ENCODE measurements around the gene KCNN1.
A peak's percentile ranks its signal among the peaks of the same experiment; 100 is the strongest.

KCNN1 gene

GRCh38 chr19:17931532-17932191, 35.2 kb upstream of the KCNN1 start:
- no peak for DNase-seq (ENCODE audit: low read depth)
- H3K4me3 ChIP-seq (ENCODE audit: low read depth, low read length), result peak overlapping the region; percentile 59
- no peak for TF ChIP-seq MAX (IDR thresholded peaks at IDR 0.05; ENCODE audit: low read depth, low read length)
- no peak for TF ChIP-seq POLR2A (IDR thresholded peaks at IDR 0.05; ENCODE audit: extremely low read depth, insufficient read length)
- TF ChIP-seq, protein P1, sequence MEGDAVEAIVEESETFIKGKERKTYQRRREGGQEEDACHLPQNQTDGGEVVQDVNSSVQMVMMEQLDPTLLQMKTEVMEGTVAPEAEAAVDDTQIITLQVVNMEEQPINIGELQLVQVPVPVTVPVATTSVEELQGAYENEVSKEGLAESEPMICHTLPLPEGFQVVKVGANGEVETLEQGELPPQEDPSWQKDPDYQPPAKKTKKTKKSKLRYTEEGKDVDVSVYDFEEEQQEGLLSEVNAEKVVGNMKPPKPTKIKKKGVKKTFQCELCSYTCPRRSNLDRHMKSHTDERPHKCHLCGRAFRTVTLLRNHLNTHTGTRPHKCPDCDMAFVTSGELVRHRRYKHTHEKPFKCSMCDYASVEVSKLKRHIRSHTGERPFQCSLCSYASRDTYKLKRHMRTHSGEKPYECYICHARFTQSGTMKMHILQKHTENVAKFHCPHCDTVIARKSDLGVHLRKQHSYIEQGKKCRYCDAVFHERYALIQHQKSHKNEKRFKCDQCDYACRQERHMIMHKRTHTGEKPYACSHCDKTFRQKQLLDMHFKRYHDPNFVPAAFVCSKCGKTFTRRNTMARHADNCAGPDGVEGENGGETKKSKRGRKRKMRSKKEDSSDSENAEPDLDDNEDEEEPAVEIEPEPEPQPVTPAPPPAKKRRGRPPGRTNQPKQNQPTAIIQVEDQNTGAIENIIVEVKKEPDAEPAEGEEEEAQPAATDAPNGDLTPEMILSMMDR (IDR thresholded peaks at IDR 0.05; ENCODE audit: low read depth, low read length), result no peak
- TF ChIP-seq MYC (IDR thresholded peaks at IDR 0.05; ENCODE audit: low read depth, low read length), result no peak

DNA sequence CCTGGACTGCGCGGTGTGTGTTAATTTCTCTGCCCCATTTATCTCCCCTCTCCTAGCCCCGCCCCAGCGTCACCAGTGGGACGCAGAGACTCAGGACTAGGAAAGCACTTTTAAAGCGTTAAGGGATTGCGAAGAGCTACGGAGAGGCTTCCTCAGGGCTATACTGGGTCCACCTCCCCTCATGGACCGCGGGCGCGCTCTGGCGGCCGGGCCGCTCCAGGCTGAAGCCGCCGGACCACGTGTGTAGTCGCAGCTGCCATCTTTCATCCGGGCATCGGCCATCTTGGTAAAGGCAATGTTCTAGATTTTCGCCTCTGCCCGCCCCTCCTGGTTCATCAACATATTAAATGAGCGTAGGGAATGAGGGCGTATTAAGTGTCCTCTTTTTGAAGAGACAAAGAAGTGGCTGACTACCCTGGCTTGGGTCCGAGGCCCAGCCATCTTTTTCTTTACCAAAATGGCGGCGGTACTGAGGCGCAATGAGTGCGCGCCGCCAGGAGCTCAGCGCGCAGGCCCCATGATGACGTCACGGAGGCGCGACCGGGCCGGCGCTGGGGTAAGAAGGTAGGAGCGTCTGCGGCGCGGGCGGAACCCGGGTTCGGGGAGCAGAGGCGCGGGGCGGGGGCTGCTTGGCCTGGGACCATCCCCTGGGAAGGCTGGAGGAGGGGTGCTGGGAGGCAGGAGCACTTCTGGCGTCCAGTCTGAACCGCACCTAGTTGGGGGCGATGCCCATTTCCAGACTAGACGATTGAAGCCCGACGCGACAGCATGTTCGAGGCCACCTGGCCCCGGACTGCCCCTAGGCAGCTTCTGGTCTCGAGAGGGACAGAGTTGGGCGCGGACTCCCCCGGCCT, 34.2 kb upstream of the KCNN1 start, which contains the start of gene CCDC124:
Gene CCDC124 (plus strand): TSS at position 531 of the 854 bp plus-strand sequence. CDS start 3,406 bp downstream, outside the sequence.
- H3K4me3 ChIP-seq (ENCODE audit: low read depth, low read length), result peak within 1 kb of the TSS; percentile 93
- TF ChIP-seq MYC (IDR thresholded peaks at IDR 0.05; ENCODE audit: low read depth, low read length) (peak; percentile 99), MAX (IDR thresholded peaks at IDR 0.05; ENCODE audit: low read depth, low read length) (peak; percentile 99), POLR2A (IDR thresholded peaks at IDR 0.05; ENCODE audit: extremely low read depth, insufficient read length) (peak; percentile 80)
- TF ChIP-seq, protein P1 (IDR thresholded peaks at IDR 0.05; ENCODE audit: low read depth, low read length), result peak; percentile 87
- DNase-seq (ENCODE audit: low read depth), result peak; percentile 95

GRCh38 chr19:17933414-17934129, 33.3 kb upstream of the KCNN1 start:
- no peak for DNase-seq (ENCODE audit: low read depth)
- peak overlapping the region; percentile 93 for H3K4me3 ChIP-seq (ENCODE audit: low read depth, low read length)
- TF ChIP-seq MYC (IDR thresholded peaks at IDR 0.05; ENCODE audit: low read depth, low read length) (no peak), POLR2A (IDR thresholded peaks at IDR 0.05; ENCODE audit: extremely low read depth, insufficient read length) (no peak), MAX (IDR thresholded peaks at IDR 0.05; ENCODE audit: low read depth, low read length) (no peak)
- TF ChIP-seq, protein P1 (IDR thresholded peaks at IDR 0.05; ENCODE audit: low read depth, low read length), result no peak

DNA sequence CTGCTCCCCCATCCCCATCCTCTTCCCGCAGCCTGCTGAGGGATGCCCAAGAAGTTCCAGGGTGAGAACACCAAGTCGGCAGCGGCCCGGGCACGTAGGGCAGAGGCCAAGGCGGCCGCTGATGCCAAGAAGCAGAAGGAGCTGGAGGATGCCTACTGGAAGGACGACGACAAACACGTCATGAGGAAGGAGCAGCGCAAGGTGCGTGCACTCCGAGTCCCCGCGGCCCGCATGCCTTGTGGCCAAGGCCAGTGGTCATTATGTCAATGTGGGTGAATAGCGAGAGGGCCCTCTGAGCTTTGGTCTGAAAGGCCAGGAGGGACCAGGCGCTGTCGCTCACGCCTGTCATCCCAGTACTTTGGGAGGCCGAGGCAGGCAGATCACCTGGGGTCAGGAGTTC, 30.5 kb upstream of the KCNN1 start:
- no peak overlapping the region for H3K4me3 ChIP-seq (ENCODE audit: low read depth, low read length)
- TF ChIP-seq, protein P1 (IDR thresholded peaks at IDR 0.05; ENCODE audit: low read depth, low read length), result no peak
- TF ChIP-seq MYC (IDR thresholded peaks at IDR 0.05; ENCODE audit: low read depth, low read length) (no peak), POLR2A (IDR thresholded peaks at IDR 0.05; ENCODE audit: extremely low read depth, insufficient read length) (no peak), MAX (IDR thresholded peaks at IDR 0.05; ENCODE audit: low read depth, low read length) (no peak)
- no peak for DNase-seq (ENCODE audit: low read depth)

DNA sequence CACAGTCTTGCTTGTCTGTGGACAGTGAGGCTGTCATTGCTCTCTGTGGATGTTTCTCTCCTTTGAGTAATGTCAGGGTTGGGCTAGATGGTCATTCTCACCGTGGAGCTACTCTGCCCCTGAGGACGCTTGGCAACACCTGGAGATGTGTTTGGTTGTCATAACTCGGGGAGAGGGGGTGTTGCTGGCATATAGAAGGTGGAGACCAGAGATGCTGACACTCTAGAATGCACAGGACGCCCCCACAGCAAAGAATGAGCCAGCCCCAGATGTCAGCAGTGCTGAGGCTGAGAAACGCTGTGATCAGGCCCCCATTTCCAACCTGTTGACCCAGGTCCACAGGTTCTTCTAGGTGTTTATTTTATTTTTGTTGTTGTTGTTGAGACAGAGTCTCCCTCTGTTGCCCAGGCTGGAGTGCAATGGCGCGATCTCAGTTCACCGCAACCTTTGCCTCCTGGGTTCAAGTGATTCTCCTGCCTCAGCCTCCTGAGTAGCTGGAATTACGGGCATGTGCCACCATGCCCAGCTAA, 29.5 kb upstream of the KCNN1 start:
- TF ChIP-seq MYC (IDR thresholded peaks at IDR 0.05; ENCODE audit: low read depth, low read length), result no peak
- TF ChIP-seq POLR2A (IDR thresholded peaks at IDR 0.05; ENCODE audit: extremely low read depth, insufficient read length), result no peak
- TF ChIP-seq, protein P1 (IDR thresholded peaks at IDR 0.05; ENCODE audit: low read depth, low read length), result no peak
- TF ChIP-seq MAX (IDR thresholded peaks at IDR 0.05; ENCODE audit: low read depth, low read length), result no peak

More for the DNA sequence above, 29.5 kb upstream of the KCNN1 start:
- no peak overlapping the region for H3K4me3 ChIP-seq (ENCODE audit: low read depth, low read length)
- no peak for DNase-seq (ENCODE audit: low read depth)

Measured in NB4 (cell line).